Measurements from ENCODE around the gene PRPH2.

- TF ChIP-seq BCL3 (IDR thresholded peaks at IDR 0.05; ENCODE audit: borderline replicate concordance, insufficient read depth, low read depth, low read length, poor library complexity, severe bottlenecking) (no peak), HDAC2 (IDR thresholded peaks at IDR 0.05) (no peak), USF1 (IDR thresholded peaks at IDR 0.05; ENCODE audit: borderline replicate concordance, extremely low read length, insufficient read depth, low read depth, low read length) (no peak), RCOR1 (conservative IDR thresholded peaks at IDR 0.05; ENCODE audit: low read depth, low read length) (no peak), STAT1 (conservative IDR thresholded peaks at IDR 0.05) (no peak), ZNF207 (IDR thresholded peaks at IDR 0.05; ENCODE audit: borderline replicate concordance) (no peak), RAD21 (IDR thresholded peaks at IDR 0.05; ENCODE audit: insufficient read depth, low read depth, low read length) (no peak), CTCF (IDR thresholded peaks at IDR 0.05 in 2 of 3, conservative IDR thresholded peaks at IDR 0.05 in 1 of 3; ENCODE audit: control insufficient read depth in 2 of 3, extremely low read depth in 1 of 3, insufficient read depth in 1 of 3, low read depth in 3 of 3, low read length in 3 of 3) (no peak), SPI1 (IDR thresholded peaks at IDR 0.05; ENCODE audit: borderline replicate concordance, insufficient read depth, low read depth, low read length) (no peak), PBX3 (IDR thresholded peaks at IDR 0.05; ENCODE audit: insufficient replicate concordance, low read depth, low read length) (no peak)
These were observed 49.3 kb upstream of the PRPH2 start for GRCh38 chr6:42771741-42772100.

All from GM12878 (cell line).